K562 (cell line): ENCODE data around the gene SERPINA9. TPM values are rescaled to one million over a fixed set of nuclear protein-coding genes. Genes with fewer than 3 reads are reported as not detected.

Experiments used
- ATAC-seq: fragments of 200-7000 bp; cut with Tn5 transposase; 3 replicates; pipeline ENCODE4 v1.9.1; 2020; ENCODE audit warnings: moderate library complexity
- BruUV-seq: library from RNA; stranded (reverse); fragments of 400-500 nt; replicated peaks from 2 replicates; lab custom pipeline; 2021; lab: Mats Ljungman, UMichigan
- CTCF ChIA-PET: fragments of 300-600 bp; formaldehyde crosslinking; extraction: SDS; loops from one replicate; lab custom pipeline; 2021; ENCODE audit warnings: low intra/inter-chr PET ratio; lab: Yijun Ruan, JAX
- POLR2A ChIA-PET: fragments of 300-600, 350-650 bp; sonication (Branson Sonifier 250); formaldehyde crosslinking; extraction: SDS; loops from one replicate; lab custom pipeline; 2021; ENCODE audit warnings: antibody characterized with exemption, inconsistent platforms; lab: Yijun Ruan, JAX
- DNase-seq, 4 experiments: peaks; one replicate each; pipeline versions ENCODE4 v3.0.0 to v3.0.0-alpha.2; 2011 to 2018; ENCODE audit warnings: low spot score in 3 of 4, mixed read lengths in 3 of 4; ENCODE audit errors: extremely low read depth in 1 of 4
- FAIRE-seq: peaks from 2 replicates; lab custom pipeline; 2011; peaks lifted over from hg19 to GRCh38; lab: Jason Lieb, UNC
- H2AFZ ChIP-seq: 2 replicates; pipeline ENCODE4 v1.6.0; 2011; ENCODE audit warnings: low read depth, low read length, control low read depth, inconsistent platforms
- H3K27ac ChIP-seq: fragments of 200-600 bp; 3 replicates; pipeline ENCODE4 v1.8.0; 2011; ENCODE audit warnings: low read depth, mild to moderate bottlenecking, control low read depth, inconsistent platforms, low read length, moderate library complexity, mixed read lengths; ENCODE audit errors: extremely low read depth
- H3K27me3 ChIP-seq, 2 experiments: fragments of 300-600 bp in 1 of 2; 2 replicates in 1 of 2; 3 replicates in 1 of 2; pipeline versions ENCODE4 v1.6.0 to v1.8.0; 2011; ENCODE audit warnings: inconsistent platforms in 2 of 2, low read length in 2 of 2, mild to moderate bottlenecking in 1 of 2, mixed read lengths in 1 of 2, moderate library complexity in 1 of 2; ENCODE audit not compliant: control insufficient read depth in 2 of 2, insufficient read depth in 2 of 2
- H3K36me3 ChIP-seq: fragments of 300-600 bp; 3 replicates; pipeline ENCODE4 v1.8.0; 2011; ENCODE audit warnings: mild to moderate bottlenecking, low read length, inconsistent platforms; ENCODE audit not compliant: control insufficient read depth, insufficient read depth
- H3K4me1 ChIP-seq, 2 experiments: fragments of 200-600 bp in 1 of 2; replicated peaks in 1 of 2; 2 replicates in 1 of 2; 3 replicates in 1 of 2; pipeline versions ENCODE4 v1.5.1 to v1.8.0; 2011; ENCODE audit warnings: inconsistent platforms in 2 of 2, low read length in 2 of 2, mild to moderate bottlenecking in 1 of 2, mixed read lengths in 1 of 2, moderate library complexity in 1 of 2; ENCODE audit not compliant: control insufficient read depth in 2 of 2, insufficient read depth in 2 of 2
- H3K4me2 ChIP-seq: 2 replicates; pipeline ENCODE4 v1.6.1; 2011; ENCODE audit warnings: low read length, control low read depth, inconsistent platforms, mixed read lengths; ENCODE audit not compliant: insufficient read depth
- H3K4me3 ChIP-seq: fragments of 200-600 bp; sonication (generic), shearing (Covaris generic); 2 replicates; pipeline ENCODE4 v1.5.1; 2016; ENCODE audit warnings: control low read depth, inconsistent platforms
- H3K79me2 ChIP-seq: fragments of 200-600 bp; 3 replicates; pipeline ENCODE4 v1.8.0; 2011; ENCODE audit warnings: low read length, inconsistent platforms; ENCODE audit not compliant: control insufficient read depth, insufficient read depth
- H3K9ac ChIP-seq, 2 experiments: 2 replicates each; pipeline versions ENCODE4 v1.6.0 to v1.6.1; 2011; ENCODE audit warnings: low read depth in 2 of 2, low read length in 2 of 2, control low read depth in 1 of 2, inconsistent platforms in 1 of 2, mild to moderate bottlenecking in 1 of 2, mixed read lengths in 1 of 2; ENCODE audit not compliant: insufficient read depth in 1 of 2
- H3K9me1 ChIP-seq: one replicate; pipeline ENCODE4 v1.6.0; 2011; ENCODE audit warnings: inconsistent platforms, mild to moderate bottlenecking, low read length, moderate library complexity; ENCODE audit not compliant: control insufficient read depth, insufficient read depth
- H3K9me3 ChIP-seq: replicated peaks from 2 replicates; pipeline ENCODE4 v1.5.1; 2011; ENCODE audit warnings: low read depth, low read length, inconsistent platforms; ENCODE audit not compliant: control insufficient read depth, insufficient read depth
- H4K20me1 ChIP-seq: replicated peaks from 2 replicates; pipeline ENCODE4 v1.6.1; 2011; ENCODE audit warnings: low read length, inconsistent platforms, mixed read lengths; ENCODE audit not compliant: control insufficient read depth, insufficient read depth
- CHCHD3 ChIP-seq: fragments of 250-450 bp; sonication (Bioruptor Pico); IDR thresholded peaks from 2 replicates; pipeline ENCODE4 v2.1.2; 2022; ENCODE audit warnings: mild to moderate bottlenecking
- GATAD2B ChIP-seq: fragments of 450-650 bp; IDR thresholded peaks from 2 replicates; pipeline ENCODE4 v1.6.1; 2017; ENCODE audit warnings: mild to moderate bottlenecking, borderline replicate concordance
- ILK ChIP-seq: fragments of 450-650 bp; IDR thresholded peaks from 2 replicates; pipeline ENCODE4 v1.6.1; 2016; ENCODE audit warnings: missing genetic modification characterization, low read depth, mild to moderate bottlenecking, missing compliant biosample characterization, moderate library complexity, borderline replicate concordance
- MCM2 ChIP-seq: fragments of 450-650 bp; IDR thresholded peaks from 2 replicates; pipeline ENCODE4 v1.6.1; 2017; ENCODE audit warnings: low read depth, mild to moderate bottlenecking
- NFYB ChIP-seq: IDR thresholded peaks from 2 replicates; pipeline ENCODE4 v1.6.1; 2011; ENCODE audit warnings: mild to moderate bottlenecking, moderate library complexity; ENCODE audit not compliant: insufficient read length; ENCODE audit errors: extremely low read depth
- POLR2B ChIP-seq: fragments of 450-650 bp; IDR thresholded peaks from 2 replicates; pipeline ENCODE4 v1.6.1; 2018; ENCODE audit warnings: low read depth; ENCODE audit not compliant: partially characterized antibody
- PRPF4 ChIP-seq: fragments of 200-400 bp; formaldehyde crosslinking; IDR thresholded peaks from one replicate; pipeline ENCODE4 v1.6.1; 2017; ENCODE audit warnings: low read length, low read depth, mild to moderate bottlenecking; ENCODE audit not compliant: insufficient read depth, poor library complexity, severe bottlenecking
- RBFOX2 ChIP-seq: fragments of 200-400 bp; formaldehyde crosslinking; IDR thresholded peaks from 2 replicates; pipeline ENCODE4 v1.6.1; 2017; ENCODE audit warnings: low read depth, mild to moderate bottlenecking, low read length, moderate library complexity
- RUNX1 ChIP-seq: sonication (generic); IDR thresholded peaks from 2 replicates; pipeline ENCODE4 v1.6.1; 2016; ENCODE audit warnings: antibody characterized with exemption, low read depth
- SMAD3 ChIP-seq: fragments of 450-650 bp; formaldehyde crosslinking; conservative IDR thresholded peaks from 2 replicates; pipeline ENCODE4 v1.4.0; 2020; ENCODE audit warnings: mild to moderate bottlenecking
- SNRNP70 ChIP-seq: fragments of 200-400 bp; formaldehyde crosslinking; optimal IDR thresholded peaks from 2 replicates; pipeline ENCODE3; 2017; ENCODE audit warnings: low read depth, low read length
- SOX6 ChIP-seq: fragments of 450-650 bp; IDR thresholded peaks from 2 replicates; pipeline ENCODE4 v1.6.1; 2014; ENCODE audit warnings: mild to moderate bottlenecking
- SREBF2 ChIP-seq: sonication (generic); formaldehyde crosslinking; IDR thresholded peaks from 2 replicates; pipeline ENCODE4 v1.4.0; 2020; ENCODE audit warnings: mild to moderate bottlenecking, missing genetic modification reagents
- STAG1 ChIP-seq: sonication (generic); formaldehyde crosslinking; IDR thresholded peaks from 2 replicates; pipeline ENCODE4 v1.5.0; 2020; ENCODE audit warnings: missing genetic modification reagents, borderline replicate concordance
- ZNF121 ChIP-seq: sonication (generic); formaldehyde crosslinking; conservative IDR thresholded peaks from 2 replicates; pipeline ENCODE4 v1.8.0; 2022; ENCODE audit warnings: missing genetic modification reagents
- ZNF175 ChIP-seq: fragments of 200-800 bp; sonication (Bioruptor generic); IDR thresholded peaks from 2 replicates; pipeline ENCODE4 v1.6.1; 2016; ENCODE audit warnings: low read depth, mild to moderate bottlenecking, missing genetic modification characterization, missing compliant biosample characterization
- ZNF41 ChIP-seq: fragments of 250-450 bp; sonication (Bioruptor Pico); conservative IDR thresholded peaks from 2 replicates; pipeline ENCODE4 v1.4.0; 2020; ENCODE audit warnings: mild to moderate bottlenecking
- ZZZ3 ChIP-seq: fragments of 450-650 bp; IDR thresholded peaks from 2 replicates; pipeline ENCODE4 v1.6.1; 2016; ENCODE audit warnings: antibody characterized with exemption, mild to moderate bottlenecking, moderate library complexity
- WGBS: fragments of 100-300 bp; shearing (Covaris generic); methylation state at CpG from one replicate; pipeline ENCODE4 v1.1.6; 2016; ENCODE audit warnings: low coverage, mixed read lengths; ENCODE audit not compliant: insufficient coverage; ENCODE audit errors: missing lambda C conversion rate; 5-methylcytosine and 5-hydroxymethylcytosine counted together
- in situ Hi-C: fragments of 300-500 bp; cut with MboI; formaldehyde crosslinking; loops from 4 replicates; pipeline ENCODE4 v1.15.0; 2018; ENCODE audit warnings: inconsistent platforms, mixed read lengths
- intact Hi-C: fragments of 100-400 bp; cut with micrococcal nuclease; formaldehyde crosslinking; loops from 2 replicates; pipeline ENCODE4 v1.14.2; 2022
- polyA plus RNA-seq, 8 experiments: library from polyadenylated mRNA; depleted of rRNA in 4 of 8; stranded (reverse) in 5 of 8; unstranded in 3 of 8; fragments of >200 nt; fragmentation: Nextera tagmentation in 2 of 8; fragmentation: Illumina TruSeq in 1 of 8; extraction: Ambion mirVana in 2 of 8; extraction: Trizol in 1 of 8; gene quantifications; 2 replicates each; pipeline versions ENCODE4 v1.2.1 to v1.2.3, GENCODE V29; 2011 to 2014; ENCODE audit warnings: inconsistent platforms in 1 of 8, missing spikeins in 1 of 8
- total RNA-seq, 7 experiments: library from RNA; depleted of rRNA in 6 of 7; stranded (reverse); fragments of >200 nt in 6 of 7; fragmentation: Illumina TruSeq in 2 of 7; extraction: Trizol in 2 of 7; gene quantifications; 2 replicates each; pipeline versions ENCODE4 v1.2.1 to v1.2.3, GENCODE V29; 2011 to 2021; ENCODE audit warnings: low replicate concordance in 1 of 7
- TF ChIP-seq, protein P1 (sequence below): fragments of 450-650 bp; IDR thresholded peaks from 2 replicates; pipeline ENCODE4 v1.6.1; 2016; ENCODE audit warnings: low read depth, mild to moderate bottlenecking, moderate library complexity

Gene SERPINA9
- total and polyA plus RNA-seq, 9 of the 15 experiments (the other 6 are each of a cell fraction or from before 2014, with no cell fraction given): not detected

DNA sequence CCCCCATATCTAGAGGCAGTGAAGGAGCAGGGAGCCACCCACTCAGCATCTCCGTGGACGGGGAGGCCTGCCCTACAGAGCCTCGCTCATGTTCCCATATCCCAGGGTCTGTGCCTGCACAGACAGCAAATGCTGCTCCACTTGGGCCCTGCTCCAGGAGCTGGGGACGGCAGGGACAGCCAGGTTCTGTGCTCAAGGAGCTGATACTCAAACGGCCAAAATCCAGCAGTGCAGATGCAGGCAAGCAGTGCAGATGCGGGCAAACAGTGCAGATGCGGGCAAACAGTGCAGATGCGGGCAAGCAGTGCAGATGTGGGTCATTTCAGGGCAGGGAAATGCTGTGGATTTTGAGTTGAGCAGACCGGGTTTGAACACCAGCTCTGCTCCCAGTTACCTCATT lies 39.4 kb upstream of the SERPINA9 start (continued):
- TF ChIP-seq ILK (no peak), SMAD3 (CRISPR knock-in tag) (no peak), ZNF175 (CRISPR knock-in tag) (no peak), SOX6 (no peak), ZNF41 (CRISPR knock-in tag) (no peak), RUNX1 (no peak), ZZZ3 (no peak), POLR2B (no peak), MCM2 (no peak), SNRNP70 (no peak), ZNF121 (CRISPR knock-in tag) (no peak)

DNA sequence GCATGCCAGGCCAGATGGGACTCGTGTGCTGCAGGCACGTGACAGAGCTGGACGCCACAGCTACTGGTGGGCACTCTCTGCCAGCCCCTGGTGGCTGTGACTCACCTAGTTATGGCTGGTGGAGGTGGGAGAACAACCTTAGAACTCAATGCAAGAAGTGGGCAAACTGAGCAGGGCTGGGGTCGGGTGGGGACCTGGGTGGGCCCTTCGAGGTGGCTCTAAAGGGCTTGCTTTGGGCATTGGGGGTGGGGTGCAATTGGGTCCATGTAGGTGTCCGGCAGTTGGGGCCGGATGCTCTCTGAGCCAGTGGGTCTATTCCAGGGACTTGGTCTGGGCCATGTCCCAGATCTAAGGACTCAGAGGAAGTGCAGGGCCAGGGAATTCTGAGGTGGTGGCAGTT lies 38.4 kb upstream of the SERPINA9 start:
- POLR2A ChIA-PET: no interaction called here
- BruUV-seq: no TSS peak
- no peaks in the 10 kb centered on the region for H4K20me1 ChIP-seq
- TF ChIP-seq GATAD2B (no peak), CHCHD3 (CRISPR knock-in tag) (no peak), SREBF2 (CRISPR knock-in tag) (no peak), STAG1 (CRISPR knock-in tag) (no peak), NFYB (no peak), RBFOX2 (no peak), PRPF4 (no peak)
- TF ChIP-seq, protein P1, sequence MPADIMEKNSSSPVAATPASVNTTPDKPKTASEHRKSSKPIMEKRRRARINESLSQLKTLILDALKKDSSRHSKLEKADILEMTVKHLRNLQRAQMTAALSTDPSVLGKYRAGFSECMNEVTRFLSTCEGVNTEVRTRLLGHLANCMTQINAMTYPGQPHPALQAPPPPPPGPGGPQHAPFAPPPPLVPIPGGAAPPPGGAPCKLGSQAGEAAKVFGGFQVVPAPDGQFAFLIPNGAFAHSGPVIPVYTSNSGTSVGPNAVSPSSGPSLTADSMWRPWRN: no peak
- no peak overlapping the region for H3K9ac ChIP-seq
- H3K4me2 ChIP-seq: no peak overlapping the region
- DNase-seq (no peak), FAIRE-seq (no peak), ATAC-seq (no peak)
- H3K4me3 ChIP-seq: no peak overlapping the region
- H3K79me2 ChIP-seq: no peaks in the 10 kb centered on the region
- H3K27me3 ChIP-seq: no peaks in the 10 kb centered on the region; a peak in 1 of 5 replicates
- H3K4me1 ChIP-seq: no peaks in the 10 kb centered on the region
- CTCF ChIA-PET: no interaction called here
- H3K27ac ChIP-seq: no peak overlapping the region
- no peaks in the 10 kb centered on the region for H3K9me1 ChIP-seq
- intact Hi-C loops (no loop called here), in situ Hi-C loops (no loop called here)
- H3K9me3 ChIP-seq: no peaks in the 10 kb centered on the region
- no peak overlapping the region for H2AFZ ChIP-seq
- H3K36me3 ChIP-seq: no peaks in the 10 kb centered on the region
- 0% methylated on average over 5 of the region's 7 CpGs for WGBS
